Fibroblast of villous mesenchyme (primary cell): ENCODE measurements around the gene KCNQ1OT1. TPM values are rescaled to one million over a fixed set of nuclear protein-coding genes. Genes with fewer than 3 reads are reported as not detected.
A peak's percentile ranks its signal among the peaks of the same experiment; 100 is the strongest.

Experiments used
- DNase-seq: peaks from one replicate; pipeline ENCODE4 v3.0.0-alpha.2; 2010; ENCODE audit warnings: low read depth
- H3K4me3 ChIP-seq: 2 replicates; pipeline ENCODE4 v1.5.1; 2011; ENCODE audit warnings: low read depth, mild to moderate bottlenecking, low read length
- CTCF ChIP-seq: IDR thresholded peaks from 2 replicates; pipeline ENCODE4 v1.5.1; 2012; ENCODE audit warnings: low read depth, mild to moderate bottlenecking, low read length; ENCODE audit not compliant: insufficient read depth
- total RNA-seq: library from RNA; depleted of rRNA; stranded (reverse); fragments of >200 nt; gene quantifications from 2 replicates; pipeline ENCODE4 v1.2.3, GENCODE V29; 2012

The KCNQ1OT1 gene
- total RNA-seq, 1 donor: 6.0 TPM

- DNase-seq: peak; percentile 21
- no peak overlapping the region for H3K4me3 ChIP-seq
- TF ChIP-seq CTCF: no peak
Observed at GRCh38 chr11:2741006-2741376, 41.2 kb upstream of the KCNQ1OT1 start.

GRCh38 chr11:2740275-2740940, 40.6 kb upstream of the KCNQ1OT1 start:
- DNase-seq: no peak
- TF ChIP-seq CTCF: no peak
- H3K4me3 ChIP-seq: no peak overlapping the region

- TF ChIP-seq CTCF: no peak
- DNase-seq: no peak
- no peak overlapping the region for H3K4me3 ChIP-seq
Observed at GRCh38 chr11:2739531-2740274, 39.9 kb upstream of the KCNQ1OT1 start.

- DNase-seq: no peak
- no peak overlapping the region for H3K4me3 ChIP-seq
- no peak for TF ChIP-seq CTCF
Observed at GRCh38 chr11:2738551-2739431, 39.0 kb upstream of the KCNQ1OT1 start.

- peak; percentile 64 for DNase-seq
- no peak for TF ChIP-seq CTCF
- H3K4me3 ChIP-seq: no peak overlapping the region
Observed at GRCh38 chr11:2737866-2738265, 38.1 kb upstream of the KCNQ1OT1 start.

- no peak for TF ChIP-seq CTCF
- peak; percentile 36 for DNase-seq
- H3K4me3 ChIP-seq: no peak overlapping the region
Observed at GRCh38 chr11:2737226-2737590, 37.4 kb upstream of the KCNQ1OT1 start.
